ENCODE measurements around the gene ENTREP3.

Gene ENTREP3, protein sequence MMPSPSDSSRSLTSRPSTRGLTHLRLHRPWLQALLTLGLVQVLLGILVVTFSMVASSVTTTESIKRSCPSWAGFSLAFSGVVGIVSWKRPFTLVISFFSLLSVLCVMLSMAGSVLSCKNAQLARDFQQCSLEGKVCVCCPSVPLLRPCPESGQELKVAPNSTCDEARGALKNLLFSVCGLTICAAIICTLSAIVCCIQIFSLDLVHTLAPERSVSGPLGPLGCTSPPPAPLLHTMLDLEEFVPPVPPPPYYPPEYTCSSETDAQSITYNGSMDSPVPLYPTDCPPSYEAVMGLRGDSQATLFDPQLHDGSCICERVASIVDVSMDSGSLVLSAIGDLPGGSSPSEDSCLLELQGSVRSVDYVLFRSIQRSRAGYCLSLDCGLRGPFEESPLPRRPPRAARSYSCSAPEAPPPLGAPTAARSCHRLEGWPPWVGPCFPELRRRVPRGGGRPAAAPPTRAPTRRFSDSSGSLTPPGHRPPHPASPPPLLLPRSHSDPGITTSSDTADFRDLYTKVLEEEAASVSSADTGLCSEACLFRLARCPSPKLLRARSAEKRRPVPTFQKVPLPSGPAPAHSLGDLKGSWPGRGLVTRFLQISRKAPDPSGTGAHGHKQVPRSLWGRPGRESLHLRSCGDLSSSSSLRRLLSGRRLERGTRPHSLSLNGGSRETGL

DNA sequence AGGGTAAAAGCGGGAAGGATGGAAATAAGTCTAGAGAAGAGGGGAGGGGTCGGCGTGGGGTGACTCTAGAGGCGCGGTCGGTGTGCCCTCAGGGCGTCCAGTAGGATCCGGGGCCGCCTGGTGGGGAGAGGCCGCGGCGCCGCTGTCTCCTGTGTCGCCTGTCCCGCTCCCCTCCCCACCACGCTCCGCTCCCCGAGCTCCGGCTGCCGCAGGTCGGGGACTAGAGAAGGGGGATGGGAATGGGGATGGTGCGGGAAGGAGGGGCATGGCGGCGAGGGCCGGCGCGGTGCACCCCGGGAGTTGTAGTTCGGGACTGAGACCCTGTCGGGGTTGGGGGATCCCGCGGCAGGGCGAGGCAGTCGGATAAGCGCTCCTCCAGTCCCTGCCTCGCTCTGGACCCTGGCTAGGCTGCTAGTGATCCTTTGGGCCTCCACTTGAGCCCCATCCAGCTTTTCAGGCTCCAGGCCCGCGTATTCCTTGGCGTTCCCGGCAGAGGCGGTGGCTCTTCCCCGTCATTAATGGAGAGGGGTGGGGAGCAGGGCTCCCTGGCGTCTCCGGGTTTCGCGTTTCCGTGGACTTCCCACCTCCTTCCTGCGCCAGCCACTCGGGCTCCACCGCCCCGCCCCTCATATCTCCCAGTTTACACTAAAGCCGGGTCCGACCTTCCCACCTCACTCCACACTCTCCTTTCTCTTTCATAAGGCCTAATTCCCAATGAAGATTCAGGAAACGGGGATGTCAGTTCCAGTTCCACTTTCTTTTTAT is at the start of gene ENTREP3:
ENTREP3 (minus strand) TSS at position 241 of the 765 bp plus-strand sequence. CDS start 606 bp downstream, outside the sequence.
- H3K4me3 ChIP-seq (ENCODE audit: low read length in 2 of 2): peak within 1 kb of the TSS; percentile 77 to 83
- peaks cover 33% of the 10 kb centered on the region for H3K4me1 ChIP-seq (ENCODE audit: control insufficient read depth, insufficient read depth, low read length)
- H3K27ac ChIP-seq (ENCODE audit: low read length): peak within 1 kb of the TSS; percentile 98
- H3K36me3 ChIP-seq (ENCODE audit: control insufficient read depth in 2 of 2, insufficient read depth in 2 of 2, low read length in 2 of 2): peaks cover 12 to 13% of the 10 kb centered on the region in 2 donors
- H3K9me3 ChIP-seq (ENCODE audit: control insufficient read depth in 2 of 2, low read length in 2 of 2): no peaks in the 10 kb centered on the region
- H3K9ac ChIP-seq (ENCODE audit: low read length in 2 of 2): peak within 1 kb of the TSS; percentile 86 to 98
- no peaks in the 10 kb centered on the region for H3K27me3 ChIP-seq (ENCODE audit: control insufficient read depth in 1 of 2, insufficient read depth in 2 of 2, low read length in 2 of 2)

DNA sequence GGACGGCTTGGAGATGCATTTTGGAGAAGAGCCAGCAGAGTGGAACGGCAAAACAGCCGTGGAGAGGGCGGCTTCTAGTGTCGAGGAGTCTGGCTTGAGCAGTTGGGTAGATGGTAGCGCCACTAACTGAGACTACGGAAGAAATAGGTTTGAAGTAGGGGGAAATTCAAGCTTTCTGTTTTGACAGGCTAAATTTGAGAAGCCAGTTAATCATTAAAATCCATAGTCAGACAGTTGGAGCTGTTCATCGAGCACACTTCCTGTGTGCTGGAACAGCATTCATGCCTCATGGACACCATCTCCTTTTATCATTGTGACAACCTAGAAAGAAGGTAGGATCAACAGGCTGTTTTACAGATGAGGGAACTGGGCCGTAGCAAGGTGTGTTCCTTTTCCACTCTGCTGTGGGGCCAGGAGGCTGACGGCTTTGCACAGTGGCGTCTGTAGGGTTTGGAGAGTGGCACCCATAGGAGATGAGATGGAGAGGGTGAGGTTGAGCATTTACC is 49.3 kb upstream of the ENTREP3 start:
- Histone ChIP-seq H3K27ac (ENCODE audit: low read length) (no peak overlapping the region), H3K9me3 (ENCODE audit: control insufficient read depth in 2 of 2, low read length in 2 of 2) (no peaks in the 10 kb centered on the region), H3K9ac (ENCODE audit: low read length in 2 of 2) (no peak overlapping the region), H3K4me3 (ENCODE audit: low read length in 2 of 2) (no peak overlapping the region), H3K27me3 (ENCODE audit: control insufficient read depth in 1 of 2, insufficient read depth in 2 of 2, low read length in 2 of 2) (no peaks in the 10 kb centered on the region), H3K36me3 (ENCODE audit: control insufficient read depth in 2 of 2, insufficient read depth in 2 of 2, low read length in 2 of 2) (no peaks in the 10 kb centered on the region), H3K4me1 (ENCODE audit: control insufficient read depth, insufficient read depth, low read length) (peaks cover 12% of the 10 kb centered on the region)

GRCh38 chr1:155301342-155301841 is 46.1 kb upstream of the ENTREP3 start, which contains the start of gene PKLR:
Gene PKLR (minus strand): TSS chr1:155301438. CDS start chr1:155301395, 43 bp downstream.
- no peaks in the 10 kb centered on the region for H3K4me1 ChIP-seq (ENCODE audit: control insufficient read depth, insufficient read depth, low read length)
- H3K9me3 ChIP-seq (ENCODE audit: control insufficient read depth in 2 of 2, low read length in 2 of 2): no peaks in the 10 kb centered on the region
- no peak within 1 kb of the TSS for H3K27ac ChIP-seq (ENCODE audit: low read length)
- no peaks in the 10 kb centered on the region for H3K36me3 ChIP-seq (ENCODE audit: control insufficient read depth in 2 of 2, insufficient read depth in 2 of 2, low read length in 2 of 2)
- no peak within 1 kb of the TSS for H3K9ac ChIP-seq (ENCODE audit: low read length in 2 of 2)
- H3K27me3 ChIP-seq (ENCODE audit: control insufficient read depth in 1 of 2, insufficient read depth in 2 of 2, low read length in 2 of 2): peaks cover 0 to 8% of the 10 kb centered on the region in 2 donors
- no peak within 1 kb of the TSS for H3K4me3 ChIP-seq (ENCODE audit: low read length in 2 of 2)

GRCh38 chr1:155300553-155301329 is 45.5 kb upstream of the ENTREP3 start:
- Histone ChIP-seq H3K4me1 (ENCODE audit: control insufficient read depth, insufficient read depth, low read length) (no peaks in the 10 kb centered on the region), H3K9me3 (ENCODE audit: control insufficient read depth in 2 of 2, low read length in 2 of 2) (no peaks in the 10 kb centered on the region), H3K27me3 (ENCODE audit: control insufficient read depth in 1 of 2, insufficient read depth in 2 of 2, low read length in 2 of 2) (peaks cover 3 to 12% of the 10 kb centered on the region in 2 donors), H3K27ac (ENCODE audit: low read length) (no peak overlapping the region), H3K9ac (ENCODE audit: low read length in 2 of 2) (no peak overlapping the region), H3K4me3 (ENCODE audit: low read length in 2 of 2) (no peak overlapping the region), H3K36me3 (ENCODE audit: control insufficient read depth in 2 of 2, insufficient read depth in 2 of 2, low read length in 2 of 2) (no peaks in the 10 kb centered on the region)

DNA sequence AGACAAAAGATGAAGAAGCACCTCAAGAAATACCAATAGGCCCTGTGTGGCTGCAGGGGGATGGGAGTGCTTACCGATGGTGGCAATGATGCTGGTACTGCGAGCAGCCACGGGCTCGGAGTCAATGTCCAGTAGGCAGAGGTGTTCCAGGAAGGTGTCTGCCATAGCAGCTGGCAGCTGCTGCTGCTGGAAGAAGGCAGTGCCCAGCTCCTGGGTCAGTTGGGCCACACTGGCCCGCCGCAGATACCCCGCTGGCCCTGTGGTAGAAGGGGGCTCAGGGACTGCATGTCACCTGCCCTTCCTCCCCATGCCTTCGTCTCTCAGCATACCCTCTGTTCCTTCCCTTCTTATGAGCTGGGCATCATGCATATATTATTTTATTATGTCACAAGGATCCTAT is 44.7 kb upstream of the ENTREP3 start:
- H3K4me3 ChIP-seq (ENCODE audit: low read length in 2 of 2): no peak overlapping the region
- H3K27me3 ChIP-seq (ENCODE audit: control insufficient read depth in 1 of 2, insufficient read depth in 2 of 2, low read length in 2 of 2): peaks cover 10 to 17% of the 10 kb centered on the region in 2 donors
- no peaks in the 10 kb centered on the region for H3K4me1 ChIP-seq (ENCODE audit: control insufficient read depth, insufficient read depth, low read length)
- H3K9me3 ChIP-seq (ENCODE audit: control insufficient read depth in 2 of 2, low read length in 2 of 2): no peaks in the 10 kb centered on the region
- H3K9ac ChIP-seq (ENCODE audit: low read length in 2 of 2): no peak overlapping the region
- H3K27ac ChIP-seq (ENCODE audit: low read length): no peak overlapping the region
- H3K36me3 ChIP-seq (ENCODE audit: control insufficient read depth in 2 of 2, insufficient read depth in 2 of 2, low read length in 2 of 2): no peaks in the 10 kb centered on the region

DNA sequence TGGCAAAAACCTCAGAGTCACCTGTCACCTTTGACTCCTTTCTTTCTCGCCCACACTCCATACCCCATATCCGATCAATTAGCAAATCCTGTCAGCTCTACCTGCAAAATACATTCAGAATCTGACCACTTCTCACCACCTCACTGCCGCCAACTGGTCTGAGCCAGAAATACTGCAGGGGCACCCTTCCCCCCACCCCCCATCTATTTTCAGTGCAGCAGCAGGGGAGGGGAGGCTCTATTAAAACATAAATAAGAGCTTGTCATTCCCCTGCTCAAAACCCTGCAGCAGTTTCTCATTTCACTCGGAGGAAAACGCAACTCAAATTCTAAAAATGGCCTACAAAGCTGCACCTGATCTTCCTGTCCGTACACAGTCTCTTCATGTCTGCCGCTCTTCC is 42.1 kb upstream of the ENTREP3 start:
- no peaks in the 10 kb centered on the region for H3K4me1 ChIP-seq (ENCODE audit: control insufficient read depth, insufficient read depth, low read length)
- H3K9ac ChIP-seq (ENCODE audit: low read length in 2 of 2): no peak overlapping the region
- H3K36me3 ChIP-seq (ENCODE audit: control insufficient read depth in 2 of 2, insufficient read depth in 2 of 2, low read length in 2 of 2): no peaks in the 10 kb centered on the region
- no peak overlapping the region for H3K4me3 ChIP-seq (ENCODE audit: low read length in 2 of 2)
- H3K9me3 ChIP-seq (ENCODE audit: control insufficient read depth in 2 of 2, low read length in 2 of 2): no peaks in the 10 kb centered on the region
- peaks cover 18 to 27% of the 10 kb centered on the region in 2 donors for H3K27me3 ChIP-seq (ENCODE audit: control insufficient read depth in 1 of 2, insufficient read depth in 2 of 2, low read length in 2 of 2)
- no peak overlapping the region for H3K27ac ChIP-seq (ENCODE audit: low read length)

- no peaks in the 10 kb centered on the region for H3K9me3 ChIP-seq (ENCODE audit: control insufficient read depth in 2 of 2, low read length in 2 of 2)
- no peaks in the 10 kb centered on the region for H3K4me1 ChIP-seq (ENCODE audit: control insufficient read depth, insufficient read depth, low read length)
- H3K9ac ChIP-seq (ENCODE audit: low read length in 2 of 2): no peak overlapping the region
- no peaks in the 10 kb centered on the region for H3K36me3 ChIP-seq (ENCODE audit: control insufficient read depth in 2 of 2, insufficient read depth in 2 of 2, low read length in 2 of 2)
- H3K27me3 ChIP-seq (ENCODE audit: control insufficient read depth in 1 of 2, insufficient read depth in 2 of 2, low read length in 2 of 2): peaks cover 18 to 27% of the 10 kb centered on the region in 2 donors
- no peak overlapping the region for H3K4me3 ChIP-seq (ENCODE audit: low read length in 2 of 2)
- no peak overlapping the region for H3K27ac ChIP-seq (ENCODE audit: low read length)
Observed at GRCh38 chr1:155296661-155297060, 41.4 kb upstream of the ENTREP3 start.

GRCh38 chr1:155295942-155296267 is 40.6 kb upstream of the ENTREP3 start:
- Histone ChIP-seq H3K27me3 (ENCODE audit: control insufficient read depth in 1 of 2, insufficient read depth in 2 of 2, low read length in 2 of 2) (peaks cover 18 to 27% of the 10 kb centered on the region in 2 donors), H3K9me3 (ENCODE audit: control insufficient read depth in 2 of 2, low read length in 2 of 2) (no peaks in the 10 kb centered on the region), H3K36me3 (ENCODE audit: control insufficient read depth in 2 of 2, insufficient read depth in 2 of 2, low read length in 2 of 2) (no peaks in the 10 kb centered on the region)

DNA sequence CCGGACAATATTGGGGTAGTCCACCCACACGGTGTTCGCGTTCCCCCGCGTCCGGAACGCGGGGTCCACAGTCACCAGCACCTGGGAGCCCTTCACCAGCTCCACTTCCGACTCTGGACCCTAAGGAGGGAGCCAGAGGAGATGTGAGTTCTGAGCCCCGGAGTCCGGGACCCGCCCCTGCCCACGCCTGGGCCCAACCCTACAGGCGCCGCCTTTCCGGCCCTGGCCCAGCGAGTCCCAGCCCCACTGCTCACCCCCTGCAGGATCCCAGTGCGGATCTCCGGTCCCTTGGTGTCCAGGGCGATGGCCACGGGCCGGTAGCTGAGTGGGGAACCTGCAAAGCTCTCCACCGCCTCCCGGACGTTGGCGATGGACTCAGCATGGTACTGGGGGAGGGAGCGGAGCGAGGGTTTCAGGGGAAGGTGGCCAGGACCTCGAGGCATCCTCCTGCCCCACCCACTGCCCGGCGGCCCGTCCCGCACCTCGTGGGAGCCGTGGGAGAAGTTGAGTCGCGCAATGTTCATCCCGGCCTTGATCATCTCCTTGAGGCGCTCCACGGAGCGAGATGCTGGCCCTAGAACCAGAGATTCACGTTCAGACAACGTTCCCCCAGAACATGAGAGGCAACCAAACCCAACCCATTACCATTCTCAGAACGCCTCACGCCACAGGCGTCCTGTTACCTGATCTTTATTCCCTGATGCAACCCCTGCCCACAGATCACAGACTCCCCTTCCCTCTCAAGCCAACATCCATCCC is 40.1 kb upstream of the ENTREP3 start:
- no peak overlapping the region for H3K4me3 ChIP-seq (ENCODE audit: low read length in 2 of 2)
- no peaks in the 10 kb centered on the region for H3K36me3 ChIP-seq (ENCODE audit: control insufficient read depth in 2 of 2, insufficient read depth in 2 of 2, low read length in 2 of 2)
- H3K9ac ChIP-seq (ENCODE audit: low read length in 2 of 2): no peak overlapping the region
- H3K27me3 ChIP-seq (ENCODE audit: control insufficient read depth in 1 of 2, insufficient read depth in 2 of 2, low read length in 2 of 2): peaks cover 18 to 27% of the 10 kb centered on the region in 2 donors
- H3K9me3 ChIP-seq (ENCODE audit: control insufficient read depth in 2 of 2, low read length in 2 of 2): no peaks in the 10 kb centered on the region
- H3K4me1 ChIP-seq (ENCODE audit: control insufficient read depth, insufficient read depth, low read length): no peaks in the 10 kb centered on the region
- no peak overlapping the region for H3K27ac ChIP-seq (ENCODE audit: low read length)

More at GRCh38 chr1:155295942-155296267, 40.6 kb upstream of the ENTREP3 start:
- H3K4me1 ChIP-seq (ENCODE audit: control insufficient read depth, insufficient read depth, low read length): no peaks in the 10 kb centered on the region
- no peak overlapping the region for H3K4me3 ChIP-seq (ENCODE audit: low read length in 2 of 2)
- H3K27ac ChIP-seq (ENCODE audit: low read length): no peak overlapping the region
- H3K9ac ChIP-seq (ENCODE audit: low read length in 2 of 2): no peak overlapping the region
